SK-N-SH treated with all-trans-retinoic acid at 6 μM for 48 hours (cell line): ENCODE data around the gene GRID1.

Source experiments
- ATAC-seq: fragments of 200-7000 bp; cut with Tn5 transposase; 3 replicates; pipeline ENCODE4 v1.9.1; 2020; ENCODE audit warnings: mild to moderate bottlenecking, moderate library complexity
- ARNTL ChIP-seq: fragments of 450-650 bp; formaldehyde crosslinking; IDR thresholded peaks from 2 replicates; pipeline ENCODE4 v1.5.0; 2020; ENCODE audit warnings: low read depth, mild to moderate bottlenecking, moderate library complexity, borderline replicate concordance
- BACH2 ChIP-seq: fragments of 250-450 bp; sonication (Bioruptor Pico); IDR thresholded peaks from 2 replicates; pipeline ENCODE4 v1.9.0; 2021; ENCODE audit warnings: mild to moderate bottlenecking, borderline replicate concordance
- CSDC2 ChIP-seq: fragments of 250-450 bp; sonication (Bioruptor Pico); IDR thresholded peaks from 2 replicates; pipeline ENCODE4 v1.5.0; 2020; ENCODE audit warnings: mild to moderate bottlenecking, moderate library complexity
- GLIS3 ChIP-seq: fragments of 250-450 bp; sonication (Bioruptor Pico); IDR thresholded peaks from 2 replicates; pipeline ENCODE4 v1.5.0; 2020; ENCODE audit warnings: mild to moderate bottlenecking, moderate library complexity
- ISL1 ChIP-seq: fragments of 250-450 bp; sonication (Bioruptor Pico); IDR thresholded peaks from 2 replicates; pipeline ENCODE4 v2.1.2; 2022; ENCODE audit warnings: mild to moderate bottlenecking, moderate library complexity
- OSR1 ChIP-seq: fragments of 250-450 bp; sonication (Bioruptor Pico); IDR thresholded peaks from 2 replicates; pipeline ENCODE4 v1.8.0; 2022; ENCODE audit warnings: moderate library complexity, mild to moderate bottlenecking, inconsistent platforms
- PPARA ChIP-seq: fragments of 250-450 bp; sonication (Bioruptor Pico); IDR thresholded peaks from 2 replicates; pipeline ENCODE4 v1.5.0; 2020; ENCODE audit warnings: mild to moderate bottlenecking, borderline replicate concordance
- SNAI2 ChIP-seq: fragments of 250-450 bp; sonication (Bioruptor Pico); IDR thresholded peaks from 2 replicates; pipeline ENCODE4 v1.5.0; 2020; ENCODE audit warnings: mild to moderate bottlenecking, moderate library complexity
- TCF4 ChIP-seq: fragments of 250-450 bp; sonication (Bioruptor Pico); IDR thresholded peaks from 2 replicates; pipeline ENCODE4 v1.8.0; 2021; ENCODE audit warnings: mild to moderate bottlenecking, moderate library complexity, borderline replicate concordance
- TOX ChIP-seq: fragments of 250-450 bp; sonication (Bioruptor Pico); IDR thresholded peaks from 2 replicates; pipeline ENCODE4 v1.8.0; 2021; ENCODE audit warnings: mild to moderate bottlenecking, moderate library complexity, borderline replicate concordance
- ZC3H10 ChIP-seq: fragments of 250-450 bp; sonication (Bioruptor Pico); IDR thresholded peaks from 2 replicates; pipeline ENCODE4 v1.5.1; 2021; ENCODE audit warnings: mild to moderate bottlenecking, moderate library complexity
- ZFP3 ChIP-seq: fragments of 250-450 bp; sonication (Bioruptor Pico); IDR thresholded peaks from 2 replicates; pipeline ENCODE4 v1.5.0; 2020; ENCODE audit warnings: mild to moderate bottlenecking, moderate library complexity
- ZFP30 ChIP-seq: fragments of 450-650 bp; formaldehyde crosslinking; IDR thresholded peaks from 2 replicates; pipeline ENCODE4 v1.5.0; 2022; ENCODE audit warnings: mild to moderate bottlenecking, moderate library complexity
- ZNF565 ChIP-seq: fragments of 450-650 bp; formaldehyde crosslinking; conservative IDR thresholded peaks from 2 replicates; pipeline ENCODE4 v1.5.0; 2020; ENCODE audit warnings: low read depth, mild to moderate bottlenecking, moderate library complexity
- ZNF70 ChIP-seq: fragments of 450-650 bp; formaldehyde crosslinking; IDR thresholded peaks from 2 replicates; pipeline ENCODE4 v1.5.0; 2020; ENCODE audit warnings: mild to moderate bottlenecking, moderate library complexity
- ZNF8 ChIP-seq: fragments of 450-650 bp; formaldehyde crosslinking; IDR thresholded peaks from 2 replicates; pipeline ENCODE4 v1.5.0; 2020; ENCODE audit warnings: mild to moderate bottlenecking, moderate library complexity
- TF ChIP-seq, protein P1 (sequence below): fragments of 250-450 bp; sonication (Bioruptor Pico); IDR thresholded peaks from 2 replicates; pipeline ENCODE4 v1.5.0; 2020; ENCODE audit warnings: mild to moderate bottlenecking, moderate library complexity
- TF ChIP-seq, protein P2 (sequence below): fragments of 250-450 bp; sonication (Bioruptor Pico); IDR thresholded peaks from 2 replicates; pipeline ENCODE4 v1.8.0; 2020; ENCODE audit warnings: mild to moderate bottlenecking, moderate library complexity, borderline replicate concordance
- TF ChIP-seq, protein P3 (sequence below): fragments of 250-450 bp; sonication (Bioruptor Pico); IDR thresholded peaks from 2 replicates; pipeline ENCODE4 v1.8.0; 2021; ENCODE audit warnings: low read depth, mild to moderate bottlenecking, moderate library complexity, borderline replicate concordance
- TF ChIP-seq, protein P4 (sequence below): fragments of 250-450 bp; sonication (Bioruptor Pico); IDR thresholded peaks from 2 replicates; pipeline ENCODE4 v1.5.1; 2021; ENCODE audit warnings: mild to moderate bottlenecking, moderate library complexity

GRID1 gene

DNA sequence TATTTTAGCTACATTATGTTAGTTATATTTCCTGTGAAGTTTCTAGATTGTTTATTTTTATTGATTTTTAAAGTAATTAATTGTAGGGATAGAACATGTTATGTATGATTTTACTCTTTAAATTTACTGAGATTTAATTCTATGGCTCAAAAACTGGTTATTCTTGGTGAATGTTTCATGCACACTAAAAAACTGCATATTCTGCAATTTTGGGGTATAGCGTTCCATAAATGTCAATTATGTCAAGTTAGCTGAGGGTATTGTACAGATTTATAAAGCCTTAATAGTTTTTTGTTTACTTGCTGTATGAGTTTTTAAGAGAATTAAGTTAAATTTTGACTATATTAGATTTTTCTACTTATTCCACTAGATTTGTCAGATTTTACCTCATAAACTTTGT, 669.7 kb downstream of the GRID1 start:
- ATAC-seq, result no peak
- TF ChIP-seq CSDC2 (CRISPR knock-in tag) (no peak), ARNTL (CRISPR knock-in tag) (no peak), ZC3H10 (CRISPR knock-in tag) (no peak), OSR1 (CRISPR knock-in tag) (no peak), ZNF565 (no peak), SNAI2 (no peak), ZNF8 (CRISPR knock-in tag) (no peak)
- TF ChIP-seq, protein P1, sequence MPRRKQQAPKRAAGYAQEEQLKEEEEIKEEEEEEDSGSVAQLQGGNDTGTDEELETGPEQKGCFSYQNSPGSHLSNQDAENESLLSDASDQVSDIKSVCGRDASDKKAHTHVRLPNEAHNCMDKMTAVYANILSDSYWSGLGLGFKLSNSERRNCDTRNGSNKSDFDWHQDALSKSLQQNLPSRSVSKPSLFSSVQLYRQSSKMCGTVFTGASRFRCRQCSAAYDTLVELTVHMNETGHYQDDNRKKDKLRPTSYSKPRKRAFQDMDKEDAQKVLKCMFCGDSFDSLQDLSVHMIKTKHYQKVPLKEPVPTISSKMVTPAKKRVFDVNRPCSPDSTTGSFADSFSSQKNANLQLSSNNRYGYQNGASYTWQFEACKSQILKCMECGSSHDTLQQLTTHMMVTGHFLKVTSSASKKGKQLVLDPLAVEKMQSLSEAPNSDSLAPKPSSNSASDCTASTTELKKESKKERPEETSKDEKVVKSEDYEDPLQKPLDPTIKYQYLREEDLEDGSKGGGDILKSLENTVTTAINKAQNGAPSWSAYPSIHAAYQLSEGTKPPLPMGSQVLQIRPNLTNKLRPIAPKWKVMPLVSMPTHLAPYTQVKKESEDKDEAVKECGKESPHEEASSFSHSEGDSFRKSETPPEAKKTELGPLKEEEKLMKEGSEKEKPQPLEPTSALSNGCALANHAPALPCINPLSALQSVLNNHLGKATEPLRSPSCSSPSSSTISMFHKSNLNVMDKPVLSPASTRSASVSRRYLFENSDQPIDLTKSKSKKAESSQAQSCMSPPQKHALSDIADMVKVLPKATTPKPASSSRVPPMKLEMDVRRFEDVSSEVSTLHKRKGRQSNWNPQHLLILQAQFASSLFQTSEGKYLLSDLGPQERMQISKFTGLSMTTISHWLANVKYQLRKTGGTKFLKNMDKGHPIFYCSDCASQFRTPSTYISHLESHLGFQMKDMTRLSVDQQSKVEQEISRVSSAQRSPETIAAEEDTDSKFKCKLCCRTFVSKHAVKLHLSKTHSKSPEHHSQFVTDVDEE (CRISPR knock-in tag), result no peak
- TF ChIP-seq, protein P2, sequence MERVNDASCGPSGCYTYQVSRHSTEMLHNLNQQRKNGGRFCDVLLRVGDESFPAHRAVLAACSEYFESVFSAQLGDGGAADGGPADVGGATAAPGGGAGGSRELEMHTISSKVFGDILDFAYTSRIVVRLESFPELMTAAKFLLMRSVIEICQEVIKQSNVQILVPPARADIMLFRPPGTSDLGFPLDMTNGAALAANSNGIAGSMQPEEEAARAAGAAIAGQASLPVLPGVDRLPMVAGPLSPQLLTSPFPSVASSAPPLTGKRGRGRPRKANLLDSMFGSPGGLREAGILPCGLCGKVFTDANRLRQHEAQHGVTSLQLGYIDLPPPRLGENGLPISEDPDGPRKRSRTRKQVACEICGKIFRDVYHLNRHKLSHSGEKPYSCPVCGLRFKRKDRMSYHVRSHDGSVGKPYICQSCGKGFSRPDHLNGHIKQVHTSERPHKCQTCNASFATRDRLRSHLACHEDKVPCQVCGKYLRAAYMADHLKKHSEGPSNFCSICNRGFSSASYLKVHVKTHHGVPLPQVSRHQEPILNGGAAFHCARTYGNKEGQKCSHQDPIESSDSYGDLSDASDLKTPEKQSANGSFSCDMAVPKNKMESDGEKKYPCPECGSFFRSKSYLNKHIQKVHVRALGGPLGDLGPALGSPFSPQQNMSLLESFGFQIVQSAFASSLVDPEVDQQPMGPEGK (CRISPR knock-in tag), result no peak
- TF ChIP-seq, protein P3, sequence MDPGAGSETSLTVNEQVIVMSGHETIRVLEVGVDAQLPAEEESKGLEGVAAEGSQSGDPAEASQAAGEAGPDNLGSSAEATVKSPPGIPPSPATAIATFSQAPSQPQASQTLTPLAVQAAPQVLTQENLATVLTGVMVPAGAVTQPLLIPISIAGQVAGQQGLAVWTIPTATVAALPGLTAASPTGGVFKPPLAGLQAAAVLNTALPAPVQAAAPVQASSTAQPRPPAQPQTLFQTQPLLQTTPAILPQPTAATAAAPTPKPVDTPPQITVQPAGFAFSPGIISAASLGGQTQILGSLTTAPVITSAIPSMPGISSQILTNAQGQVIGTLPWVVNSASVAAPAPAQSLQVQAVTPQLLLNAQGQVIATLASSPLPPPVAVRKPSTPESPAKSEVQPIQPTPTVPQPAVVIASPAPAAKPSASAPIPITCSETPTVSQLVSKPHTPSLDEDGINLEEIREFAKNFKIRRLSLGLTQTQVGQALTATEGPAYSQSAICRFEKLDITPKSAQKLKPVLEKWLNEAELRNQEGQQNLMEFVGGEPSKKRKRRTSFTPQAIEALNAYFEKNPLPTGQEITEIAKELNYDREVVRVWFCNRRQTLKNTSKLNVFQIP, result no peak

DNA sequence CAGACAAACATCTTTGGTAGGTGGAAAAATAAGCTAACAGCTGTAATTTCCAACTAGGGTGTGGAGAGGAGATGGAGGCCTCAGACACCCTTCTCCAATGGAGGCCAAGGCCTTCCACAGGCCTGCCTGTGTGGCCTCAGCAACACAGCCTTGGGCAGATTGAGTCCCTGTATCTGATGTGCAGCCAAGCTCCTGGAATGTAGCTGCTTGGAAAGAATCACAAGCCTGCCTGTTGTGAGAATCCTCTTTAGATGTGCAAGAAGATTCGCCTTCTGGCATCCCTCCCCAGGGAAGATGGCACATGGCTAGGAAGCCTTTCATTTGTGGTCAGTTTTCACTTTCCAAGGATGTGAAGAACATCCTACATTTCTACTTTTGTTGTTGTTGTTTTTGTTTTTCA, 684.0 kb downstream of the GRID1 start:
- ATAC-seq, result no peak
- no peak for TF ChIP-seq ZNF70

DNA sequence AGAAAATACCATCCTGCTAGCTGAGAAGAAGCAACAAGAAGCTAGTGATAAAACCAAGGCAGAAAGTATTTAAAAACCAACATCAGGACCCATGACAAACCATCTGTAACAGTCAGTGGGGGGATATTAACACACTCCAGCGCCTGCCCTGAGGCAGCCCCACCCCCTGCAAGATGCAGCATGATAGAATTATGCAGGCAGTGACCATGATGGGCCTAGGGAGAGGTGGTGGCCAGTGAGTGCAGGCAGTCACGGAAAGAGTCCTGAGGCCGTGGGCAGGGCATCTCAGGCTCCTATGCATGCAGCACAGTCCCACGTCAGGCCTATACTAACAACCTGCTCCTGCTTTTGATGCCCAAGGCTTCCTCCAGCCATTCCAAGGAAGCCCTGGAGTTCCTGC, 686.9 kb downstream of the GRID1 start:
- no peak for ATAC-seq
- TF ChIP-seq BACH2 (CRISPR knock-in tag) (no peak), ZNF565 (no peak), TCF4 (CRISPR knock-in tag) (no peak), ISL1 (no peak), SNAI2 (no peak), ZFP30 (CRISPR knock-in tag) (no peak), GLIS3 (CRISPR knock-in tag) (no peak), PPARA (CRISPR knock-in tag) (no peak), ZFP3 (CRISPR knock-in tag) (no peak), ZNF70 (no peak), CSDC2 (CRISPR knock-in tag) (no peak), TOX (no peak)
- TF ChIP-seq, protein P4, sequence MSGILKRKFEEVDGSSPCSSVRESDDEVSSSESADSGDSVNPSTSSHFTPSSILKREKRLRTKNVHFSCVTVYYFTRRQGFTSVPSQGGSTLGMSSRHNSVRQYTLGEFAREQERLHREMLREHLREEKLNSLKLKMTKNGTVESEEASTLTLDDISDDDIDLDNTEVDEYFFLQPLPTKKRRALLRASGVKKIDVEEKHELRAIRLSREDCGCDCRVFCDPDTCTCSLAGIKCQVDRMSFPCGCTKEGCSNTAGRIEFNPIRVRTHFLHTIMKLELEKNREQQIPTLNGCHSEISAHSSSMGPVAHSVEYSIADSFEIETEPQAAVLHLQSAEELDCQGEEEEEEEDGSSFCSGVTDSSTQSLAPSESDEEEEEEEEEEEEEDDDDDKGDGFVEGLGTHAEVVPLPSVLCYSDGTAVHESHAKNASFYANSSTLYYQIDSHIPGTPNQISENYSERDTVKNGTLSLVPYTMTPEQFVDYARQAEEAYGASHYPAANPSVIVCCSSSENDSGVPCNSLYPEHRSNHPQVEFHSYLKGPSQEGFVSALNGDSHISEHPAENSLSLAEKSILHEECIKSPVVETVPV (CRISPR knock-in tag), result no peak
- TF ChIP-seq, protein P1 (CRISPR knock-in tag), result no peak
